Renal cortex interstitium (tissue), 11 donors: ENCODE data around the gene ALG3. TPM values are rescaled to one million over a fixed set of nuclear protein-coding genes. Genes with fewer than 3 reads are reported as not detected.

ENCODE experiments used
- DNase-seq, 11 donors: peaks; one replicate each; pipeline ENCODE4 v3.0.0-alpha.2; 2013; ENCODE audit warnings: low read depth in 9 of 11, low spot score in 4 of 11; ENCODE audit errors: extremely low read depth in 1 of 11
- polyA plus RNA-seq, 3 donors: library from polyadenylated mRNA; unstranded; fragments of 120-200 nt; gene quantifications; one replicate each; pipeline ENCODE4 v1.2.1, GENCODE V29; 2013; ENCODE audit not compliant: insufficient read length in 3 of 3

ALG3 gene
- polyA plus RNA-seq, 3 donors: 29.2 to 38.1 (median 35.1) TPM

GRCh38 chr3:184227481-184227935, 21.3 kb downstream of the ALG3 start:
- DNase-seq: no peak

GRCh38 chr3:184223946-184224345, 24.8 kb downstream of the ALG3 start:
- DNase-seq: no peak

DNA sequence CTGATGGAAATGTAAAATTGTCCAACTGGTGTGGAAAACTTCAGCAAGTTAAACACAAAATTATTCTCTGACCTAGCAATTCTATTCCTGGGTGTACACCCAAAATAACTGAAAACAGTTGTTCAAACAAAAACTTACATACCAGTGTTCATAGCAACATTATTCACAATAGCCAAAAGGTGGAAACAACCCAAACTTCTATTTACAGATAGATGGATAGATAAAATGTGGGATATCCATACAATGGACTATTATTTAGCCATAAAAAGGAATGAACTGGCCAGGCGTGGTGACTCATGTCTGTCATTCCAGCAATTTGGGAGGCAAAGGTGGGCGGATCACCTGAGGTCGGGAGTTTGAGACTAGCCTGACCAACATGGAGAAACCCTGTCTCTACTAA, 26.2 kb downstream of the ALG3 start:
- no peak for DNase-seq

- no peak for DNase-seq
Observed at GRCh38 chr3:184218814-184219213, 29.9 kb downstream of the ALG3 start.

GRCh38 chr3:184211718-184212117, 37.0 kb downstream of the ALG3 start:
- DNase-seq: no peak

GRCh38 chr3:184211297-184211696, 37.5 kb downstream of the ALG3 start:
- no peak for DNase-seq

- no peak for DNase-seq
Observed at GRCh38 chr3:184209146-184209923, 39.4 kb downstream of the ALG3 start.

GRCh38 chr3:184203526-184203925, 45.2 kb downstream of the ALG3 start:
- DNase-seq: no peak

DNA sequence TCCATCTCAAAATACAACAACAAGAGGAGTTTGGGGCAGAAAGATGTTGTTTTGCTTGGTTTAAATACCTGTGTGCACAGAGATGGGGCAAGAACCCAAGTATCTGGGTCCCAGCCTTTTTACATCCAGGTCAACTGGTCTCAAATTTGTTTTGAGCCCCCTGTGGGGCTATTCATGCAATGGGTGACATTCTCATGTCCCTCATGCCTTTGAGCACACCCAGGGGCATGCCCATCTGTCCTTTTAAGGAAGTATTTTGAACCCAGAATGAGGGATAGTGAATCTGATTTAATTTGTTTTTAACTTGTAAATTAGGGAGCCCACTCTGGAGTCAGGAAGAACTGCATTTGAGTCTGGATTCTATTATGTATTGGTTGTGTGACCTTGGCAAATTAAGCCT, 47.9 kb downstream of the ALG3 start:
- DNase-seq: no peak

DNA sequence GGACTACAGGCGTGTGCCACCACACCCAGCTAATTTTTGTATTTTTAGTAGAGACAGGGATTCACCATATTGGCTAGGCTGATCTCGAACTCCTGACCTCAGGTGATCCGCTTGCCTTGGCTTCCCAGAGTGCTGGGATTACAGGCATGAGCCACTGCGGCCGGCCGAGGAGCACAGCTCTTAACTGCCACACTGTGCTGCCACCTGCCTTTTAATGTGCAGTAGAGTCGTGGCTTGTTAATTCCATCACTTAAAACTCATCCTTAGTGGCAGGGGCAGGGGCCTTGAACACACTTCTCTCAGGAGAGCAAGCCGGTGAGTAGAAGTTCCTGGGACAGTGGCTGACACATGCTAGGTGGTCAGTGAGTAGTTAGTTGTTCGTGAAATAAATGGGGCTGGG, 50.3 kb downstream of the ALG3 start:
- DNase-seq: no peak

- DNase-seq: no peak
Observed at GRCh38 chr3:184196536-184196935, 52.2 kb downstream of the ALG3 start.

- DNase-seq: no peak
Observed at GRCh38 chr3:184193991-184194539, 54.7 kb downstream of the ALG3 start.

- DNase-seq: no peak
Observed at GRCh38 chr3:184192889-184193288, 55.9 kb downstream of the ALG3 start.

Other genes with a start within 250 kb of the ALG3 start
- 10 to 100 TPM; 49.7 to 75.7 (median 51.7) TPM for gene ABCC5, start 231.1 kb downstream of the ALG3 start, polyA plus RNA-seq
- not detected for gene HTR3D, start 217.2 kb downstream of the ALG3 start, polyA plus RNA-seq
- not detected for gene HTR3C, start 195.9 kb downstream of the ALG3 start, polyA plus RNA-seq
- gene HTR3E, start 151.9 kb downstream of the ALG3 start, polyA plus RNA-seq: under 1 TPM in 1 of 3 donors, not detected in 2; 0.11 TPM
- gene EIF2B5, start 113.6 kb downstream of the ALG3 start, polyA plus RNA-seq: 10 to 100 TPM; 48.6 to 56.2 (median 49.6) TPM
- gene DVL3, start 93.6 kb downstream of the ALG3 start, polyA plus RNA-seq: 10 to 100 TPM; 65.4 to 89.1 (median 83.6) TPM
- 100 to 1,000 TPM; 329 to 372 (median 369) TPM for gene AP2M1, start 74.1 kb downstream of the ALG3 start, polyA plus RNA-seq
- 10 to 100 TPM; 57.6 to 71.1 (median 60.9) TPM for gene ABCF3, start 62.8 kb downstream of the ALG3 start, polyA plus RNA-seq
- gene VWA5B2, start 19.4 kb downstream of the ALG3 start, polyA plus RNA-seq: 1 to 10 TPM; 1.3 to 2.7 (median 1.8) TPM
- 1 to 10 TPM; 2.2 to 3.2 (median 3.0) TPM for gene EEF1AKMT4, start 710 bp upstream of the ALG3 start, polyA plus RNA-seq
- gene CAMK2N2, start 12.6 kb upstream of the ALG3 start, polyA plus RNA-seq: under 1 TPM in 2 of 3 donors, not detected in 1; 0.17 to 0.33 TPM
- not detected for gene ECE2, start 27.1 kb upstream of the ALG3 start, polyA plus RNA-seq
- 100 to 1,000 TPM; 210 to 252 (median 223) TPM for gene PSMD2, start 50.3 kb upstream of the ALG3 start, polyA plus RNA-seq
- gene EIF4G1, start 65.6 kb upstream of the ALG3 start, polyA plus RNA-seq: 100 to 1,000 TPM; 171 to 242 (median 221) TPM
- gene FAM131A, start 88.6 kb upstream of the ALG3 start, polyA plus RNA-seq: 10 to 100 TPM in 2 of 3 donors, 1 to 10 TPM in 1; 9.7 to 17.2 (median 12.9) TPM
- 10 to 100 TPM in 2 of 3 donors, 1 to 10 TPM in 1; 9.7 to 14.0 (median 11.5) TPM for gene CLCN2, start 112.6 kb upstream of the ALG3 start, polyA plus RNA-seq
- 100 to 1,000 TPM in 1 of 3 donors, 10 to 100 TPM in 2; 87.2 to 115 (median 91.0) TPM for gene POLR2H, start 112.7 kb upstream of the ALG3 start, polyA plus RNA-seq
- 1 to 10 TPM; 1.8 to 2.4 (median 2.0) TPM for gene THPO, start 129.2 kb upstream of the ALG3 start, polyA plus RNA-seq
- 10 to 100 TPM; 10.5 to 19.0 (median 14.2) TPM for gene CHRD, start 131.1 kb upstream of the ALG3 start, polyA plus RNA-seq